Hindlimb muscle (tissue), 1 donor: Measurements from ENCODE around the gene HAPLN1. TPM values are rescaled to one million over a fixed set of nuclear protein-coding genes. Genes with fewer than 3 reads are reported as not detected.
"Not testable (repeated sequence)": the region's sequence is repeated elsewhere in the genome, so short reads cannot be mapped to it uniquely, and the experiment has no call there.

ENCODE experiments used
- DNase-seq: peaks from one replicate; pipeline ENCODE4 v3.0.0-alpha.2; 2013
- polyA plus RNA-seq: library from polyadenylated mRNA; unstranded; fragments of 120-200 nt; gene quantifications from one replicate; pipeline ENCODE4 v1.2.1, GENCODE V29; 2013; ENCODE audit not compliant: insufficient read length

HAPLN1 gene
- polyA plus RNA-seq = 0.41 TPM

GRCh38 chr5:83720836-83721537 lies at the start of gene HAPLN1:
HAPLN1 (minus strand) TSS chr5:83720855; CDS start chr5:83673523, 47,332 bp downstream.
- no peak for DNase-seq

- no peak for DNase-seq
Observed at GRCh38 chr5:83767409-83767992, 46.8 kb upstream of the HAPLN1 start.

GRCh38 chr5:83764101-83764500 lies 43.4 kb upstream of the HAPLN1 start:
- no peak for DNase-seq

- DNase-seq = no peak
Observed at GRCh38 chr5:83760579-83760978, 39.9 kb upstream of the HAPLN1 start.

GRCh38 chr5:83752700-83753099 lies 32.0 kb upstream of the HAPLN1 start:
- DNase-seq = no peak

- no peak for DNase-seq
Observed at GRCh38 chr5:83751201-83751600, 30.5 kb upstream of the HAPLN1 start.

GRCh38 chr5:83750749-83751148 lies 30.1 kb upstream of the HAPLN1 start:
- no peak for DNase-seq

GRCh38 chr5:83745816-83746215 lies 25.2 kb upstream of the HAPLN1 start:
- no peak for DNase-seq

- DNase-seq = peak; percentile 11
Observed at GRCh38 chr5:83744821-83745220, 24.2 kb upstream of the HAPLN1 start.

GRCh38 chr5:83742089-83742488 lies 21.4 kb upstream of the HAPLN1 start:
- DNase-seq = no peak

GRCh38 chr5:83741571-83741970 lies 20.9 kb upstream of the HAPLN1 start:
- DNase-seq = no peak

- no peak for DNase-seq
Observed at GRCh38 chr5:83740741-83741140, 20.1 kb upstream of the HAPLN1 start.

- not testable (repeated sequence) for DNase-seq
Observed at GRCh38 chr5:83736169-83736568, 15.5 kb upstream of the HAPLN1 start.

- not testable (repeated sequence) for DNase-seq
Observed at GRCh38 chr5:83735058-83735457, 14.4 kb upstream of the HAPLN1 start.

GRCh38 chr5:83731638-83732037 lies 11.0 kb upstream of the HAPLN1 start:
- DNase-seq = no peak

- no peak for DNase-seq
Observed at GRCh38 chr5:83729362-83729761, 8.7 kb upstream of the HAPLN1 start.

GRCh38 chr5:83726912-83727311 lies 6.3 kb upstream of the HAPLN1 start:
- no peak for DNase-seq

GRCh38 chr5:83724935-83725334 lies 4.3 kb upstream of the HAPLN1 start:
- no peak for DNase-seq

GRCh38 chr5:83724001-83724400 lies 3.3 kb upstream of the HAPLN1 start:
- no peak for DNase-seq

- DNase-seq = no peak
Observed at GRCh38 chr5:83723031-83723430, 2.4 kb upstream of the HAPLN1 start.

GRCh38 chr5:83721953-83722901 lies 1.6 kb upstream of the HAPLN1 start:
- DNase-seq = peak; percentile 57

GRCh38 chr5:83718936-83719495 lies 1.6 kb downstream of the HAPLN1 start:
- no peak for DNase-seq
